ENCODE data around the gene UPK2.

UPK2 gene

DNA sequence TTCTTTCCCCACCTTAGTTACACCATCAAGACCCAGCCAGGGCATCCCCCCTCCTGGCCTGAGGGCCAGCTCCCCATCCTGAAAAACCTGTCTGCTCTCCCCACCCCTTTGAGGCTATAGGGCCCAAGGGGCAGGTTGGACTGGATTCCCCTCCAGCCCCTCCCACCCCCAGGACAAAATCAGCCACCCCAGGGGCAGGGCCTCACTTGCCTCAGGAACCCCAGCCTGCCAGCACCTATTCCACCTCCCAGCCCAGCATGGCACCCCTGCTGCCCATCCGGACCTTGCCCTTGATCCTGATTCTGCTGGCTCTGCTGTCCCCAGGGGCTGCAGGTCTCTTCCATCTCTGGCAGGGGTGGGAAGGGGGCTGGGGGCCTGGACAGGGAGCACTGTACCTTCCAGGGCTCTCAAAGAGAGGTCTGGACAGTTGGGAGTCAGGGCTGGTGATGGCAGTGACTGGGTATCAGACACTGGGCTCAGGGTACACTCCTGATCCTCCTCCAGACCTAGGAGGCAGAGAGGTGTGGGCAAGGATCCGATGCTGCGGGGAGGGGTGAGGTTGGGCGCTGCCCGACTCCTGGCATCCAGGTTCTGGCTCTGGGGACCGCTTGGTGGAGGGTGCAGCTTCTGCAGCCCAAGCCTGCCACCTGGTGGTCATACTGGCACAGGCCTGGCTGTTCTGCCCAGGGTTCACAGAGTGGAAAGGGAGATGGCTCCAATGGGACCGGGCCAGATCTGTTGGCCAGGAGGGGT is at the start of gene UPK2:
Gene UPK2 (plus strand): TSS at position 205 of the 753 bp plus-strand sequence. CDS start 53 bp downstream, at position 258.
- peak; percentile 46 for DNase-seq

DNA sequence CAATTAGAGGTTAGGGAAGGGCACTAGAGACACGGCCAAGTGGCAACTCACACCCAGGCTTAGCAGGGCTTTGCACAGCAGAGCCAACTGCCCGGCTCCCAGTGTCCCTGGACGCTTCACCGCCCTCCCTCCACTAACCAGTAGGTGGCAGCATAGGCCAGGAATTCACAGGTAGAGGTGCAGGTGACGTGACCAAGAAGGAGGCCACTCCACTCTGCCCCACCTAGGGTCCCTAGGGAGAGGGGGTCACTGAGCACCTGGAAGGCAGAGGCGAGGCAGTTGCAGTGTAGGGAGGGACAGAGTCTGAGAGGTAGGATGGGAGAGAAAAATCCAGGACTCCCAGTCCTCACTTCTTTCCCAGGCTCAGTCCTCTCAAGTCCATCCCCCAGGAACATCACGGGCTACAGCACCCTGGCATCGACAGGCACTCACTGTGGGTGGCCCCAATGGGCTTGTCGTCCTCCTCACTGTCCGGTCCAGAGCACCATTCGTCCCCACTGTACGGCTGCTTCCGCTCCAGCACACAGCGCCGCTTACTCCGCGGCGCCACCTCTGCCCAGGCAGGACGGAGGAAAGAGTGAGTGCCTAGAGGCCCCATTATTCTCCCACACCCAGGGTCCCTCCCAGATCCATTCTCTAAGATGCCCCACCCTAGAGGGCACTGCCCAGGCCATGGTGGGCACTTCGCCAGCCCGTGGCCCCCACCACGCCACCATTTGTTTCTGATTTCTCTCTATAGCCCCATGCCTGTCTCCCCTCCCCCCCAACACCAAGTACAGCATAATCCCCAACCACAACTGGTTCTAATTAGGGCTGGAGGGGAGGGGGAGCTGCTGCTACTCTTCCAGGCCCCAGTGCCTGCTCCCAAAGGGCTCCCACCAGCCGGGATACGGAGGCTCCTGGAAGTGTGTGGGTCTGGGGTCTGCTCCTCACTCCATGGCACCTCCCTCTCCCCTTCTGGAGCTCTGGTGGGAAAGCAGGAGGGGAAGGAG is 48.8 kb upstream of the UPK2 start:
- DNase-seq: no peak

GRCh38 chr11:118908264-118908663 is 47.8 kb upstream of the UPK2 start:
- no peak for DNase-seq

DNA sequence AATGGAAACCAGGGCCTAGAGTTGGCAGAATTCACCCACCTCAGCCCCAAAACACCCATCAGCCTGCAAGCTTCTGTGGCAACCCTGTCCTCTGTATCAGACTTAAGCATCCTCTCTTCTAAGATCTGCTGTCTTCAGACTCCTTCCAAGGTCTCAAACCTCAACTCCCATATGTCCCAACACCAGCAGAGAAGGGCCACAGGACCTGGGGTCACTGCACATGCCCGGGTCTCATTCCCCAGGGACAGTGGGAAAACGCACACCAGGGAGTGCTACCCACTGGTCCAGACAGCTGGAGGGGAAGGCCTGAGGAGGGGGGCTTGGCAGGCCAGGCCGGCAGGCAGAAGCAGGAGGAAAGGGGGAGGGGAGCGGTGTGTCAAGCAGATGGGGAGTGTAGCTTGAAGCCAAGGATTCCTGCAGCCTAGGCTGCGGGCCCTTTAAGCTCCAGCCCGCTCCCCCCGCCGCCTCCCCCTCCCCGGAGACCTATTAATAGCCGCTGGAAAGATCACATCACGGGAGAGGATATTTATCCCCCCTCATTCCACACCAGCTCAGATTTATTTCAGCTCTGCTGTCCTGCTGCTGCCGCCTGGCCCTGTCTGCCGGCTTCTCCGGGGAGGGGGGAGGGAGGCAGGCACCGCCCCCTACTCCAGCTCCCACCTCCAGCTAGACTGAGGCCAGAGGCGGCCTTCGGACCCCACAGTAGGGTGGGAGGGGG is 47.0 kb upstream of the UPK2 start:
- DNase-seq: peak; percentile 81

DNA sequence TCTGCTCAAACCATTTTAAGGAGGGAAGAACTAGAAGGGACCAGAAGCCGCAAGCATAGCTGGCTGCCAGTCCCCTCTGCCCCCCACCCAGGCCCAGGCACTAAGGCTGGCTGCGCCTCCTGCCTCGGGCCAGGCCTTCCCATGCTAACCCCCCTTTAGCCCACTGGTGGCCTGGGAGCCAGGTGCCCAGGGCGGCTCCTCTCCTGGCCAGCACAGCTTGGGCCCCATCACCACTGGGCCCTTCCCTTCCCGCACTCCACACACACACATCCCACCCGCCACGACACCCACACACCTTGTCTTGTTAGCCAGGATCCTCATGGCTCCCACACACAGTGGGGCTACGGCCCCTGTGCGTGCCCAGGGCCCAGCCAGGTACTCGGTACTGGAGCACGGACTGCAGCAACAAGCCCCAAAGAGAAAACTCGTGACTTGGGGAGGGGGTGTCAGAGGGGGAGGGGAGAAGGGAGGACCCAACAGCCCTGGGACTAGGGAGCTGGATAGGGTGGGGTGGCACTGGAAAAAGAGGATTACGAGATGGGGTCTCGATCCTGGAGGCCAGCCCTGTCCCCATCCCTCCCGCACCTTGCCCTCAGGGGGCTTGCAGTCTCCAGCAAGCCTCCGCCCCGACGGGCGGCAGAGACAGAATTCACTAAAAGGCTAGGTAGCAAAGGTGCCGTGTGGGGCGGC is 46.3 kb upstream of the UPK2 start:
- DNase-seq: no peak

GRCh38 chr11:118910309-118911112 is 45.6 kb upstream of the UPK2 start:
- DNase-seq: no peak

DNA sequence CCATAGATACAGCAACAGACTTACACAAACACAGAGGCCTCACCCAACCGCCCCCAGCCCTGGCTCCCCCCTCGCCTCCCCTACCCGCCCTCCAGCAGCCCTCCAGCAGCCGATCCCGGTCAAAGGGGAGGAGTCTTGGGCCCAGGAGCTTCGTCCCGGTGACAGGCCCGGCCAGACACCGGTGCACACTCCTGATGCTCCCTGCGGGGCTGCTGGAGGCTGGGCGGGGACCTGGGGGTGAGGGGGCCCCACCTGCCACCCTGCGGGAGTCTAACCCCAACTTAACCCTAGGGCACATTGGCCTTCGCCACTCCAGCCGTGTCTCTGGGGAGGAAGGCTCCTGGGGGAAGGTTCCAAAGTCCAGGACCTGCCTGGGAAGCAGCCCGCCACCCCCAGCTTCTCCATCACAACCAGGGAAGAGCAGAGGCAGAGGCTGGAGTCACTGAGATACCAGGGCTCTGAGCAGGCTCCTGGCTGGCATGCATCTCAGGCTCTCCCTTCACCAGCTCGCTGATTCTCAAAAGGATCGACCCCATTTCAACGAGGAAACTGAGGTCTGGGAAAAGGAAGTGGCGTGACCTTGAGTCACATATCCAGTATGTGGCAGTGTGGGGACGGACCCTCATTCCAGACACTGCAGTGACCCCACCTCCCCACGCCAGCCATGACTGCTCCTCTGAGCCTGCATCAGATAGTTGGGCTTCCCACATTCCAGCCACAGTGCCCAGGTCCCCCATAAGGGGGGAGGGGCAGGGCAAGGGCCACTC is 44.8 kb upstream of the UPK2 start:
- DNase-seq: no peak

- no peak for DNase-seq
Observed at GRCh38 chr11:118911880-118912741, 44.0 kb upstream of the UPK2 start.

DNA sequence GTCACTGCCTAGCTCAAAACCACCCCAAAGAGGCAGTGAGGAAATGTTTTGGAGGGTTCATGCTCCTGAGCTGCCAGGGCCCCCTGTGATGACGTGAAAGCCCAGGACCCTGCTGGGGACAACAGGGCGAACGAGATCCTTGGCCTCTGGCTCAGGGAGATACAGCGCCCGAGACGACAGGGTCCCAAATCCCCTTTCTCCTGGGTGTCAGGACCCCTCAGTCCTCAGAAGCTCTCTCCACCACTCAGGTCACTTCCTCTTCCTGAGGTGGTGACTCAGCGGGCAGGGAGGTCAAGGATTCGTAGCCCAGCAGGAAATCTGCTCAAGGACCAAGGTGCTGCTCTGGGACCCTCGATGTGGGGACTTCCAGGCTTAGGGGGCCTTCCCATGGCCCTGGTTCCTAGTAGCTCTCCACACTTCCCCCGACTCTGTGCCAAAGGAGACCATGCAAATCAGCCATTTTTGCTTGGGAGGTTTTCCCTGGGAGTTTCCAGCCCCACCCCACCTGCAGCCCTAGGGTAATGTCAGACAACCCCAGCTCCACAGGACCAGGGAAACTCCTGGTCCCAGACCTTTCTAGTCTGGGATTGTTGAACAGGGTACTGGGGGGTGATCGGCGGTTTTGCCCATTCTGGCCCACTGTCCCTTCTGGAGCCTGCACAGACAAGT is 43.2 kb upstream of the UPK2 start:
- DNase-seq: no peak

DNA sequence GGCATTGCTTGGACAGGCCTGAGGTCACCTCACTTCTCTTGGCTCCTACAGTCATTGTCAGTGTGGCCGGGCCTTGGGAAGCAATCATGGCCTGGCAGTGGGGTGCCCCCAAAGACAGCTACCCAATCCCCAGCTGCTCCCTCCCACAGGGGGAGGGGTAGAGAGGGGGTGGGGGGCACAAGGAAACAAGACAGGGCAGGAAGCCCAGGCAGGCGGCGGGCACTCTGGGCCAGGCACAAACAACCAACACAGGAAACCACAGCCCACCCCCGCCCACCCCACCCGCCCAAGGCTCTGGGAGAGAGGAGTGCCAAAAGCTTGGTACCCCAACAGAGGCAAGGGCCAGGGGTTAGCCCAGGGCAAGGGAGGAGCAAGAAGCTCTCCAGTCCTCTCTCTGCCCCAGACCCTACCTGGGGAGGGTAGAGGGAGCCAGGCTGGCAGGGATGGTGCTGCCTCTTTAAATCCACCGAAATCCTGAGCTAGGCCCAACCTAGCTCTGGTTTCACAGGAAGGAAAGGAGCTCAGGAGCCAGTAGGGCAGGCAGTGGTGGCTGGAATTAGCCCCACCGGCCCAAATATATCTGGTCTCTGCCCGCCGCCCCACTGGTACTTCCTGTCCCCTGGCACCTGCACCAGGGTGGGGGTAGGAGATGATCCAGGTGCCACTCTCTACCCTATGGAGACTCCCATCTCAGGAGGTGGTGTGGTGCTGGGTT is 42.5 kb upstream of the UPK2 start:
- no peak for DNase-seq

GRCh38 chr11:118914178-118914918 is 41.8 kb upstream of the UPK2 start:
- no peak for DNase-seq

- no peak for DNase-seq
Observed at GRCh38 chr11:118914987-118915386, 41.1 kb upstream of the UPK2 start.

DNA sequence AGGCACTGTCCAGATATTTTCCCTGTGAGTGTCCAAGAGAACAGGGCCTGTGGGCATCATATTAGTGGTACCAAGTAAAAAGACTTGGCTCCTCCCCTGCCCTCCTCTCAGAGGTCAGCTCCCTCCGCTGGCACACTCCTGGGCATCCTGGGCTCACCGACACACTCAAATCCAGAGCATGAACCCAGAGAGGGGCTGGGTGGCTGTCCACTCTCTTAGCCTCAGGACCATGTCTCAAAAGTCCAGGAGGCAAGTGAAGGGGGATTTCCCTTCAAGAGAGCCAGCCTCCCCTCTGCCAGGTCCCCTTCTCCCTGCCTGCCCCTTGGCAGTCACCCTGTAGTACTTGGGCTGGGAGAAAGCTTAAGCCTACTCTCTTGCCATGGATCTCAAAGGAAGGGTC is 40.7 kb upstream of the UPK2 start:
- DNase-seq: no peak

DNA sequence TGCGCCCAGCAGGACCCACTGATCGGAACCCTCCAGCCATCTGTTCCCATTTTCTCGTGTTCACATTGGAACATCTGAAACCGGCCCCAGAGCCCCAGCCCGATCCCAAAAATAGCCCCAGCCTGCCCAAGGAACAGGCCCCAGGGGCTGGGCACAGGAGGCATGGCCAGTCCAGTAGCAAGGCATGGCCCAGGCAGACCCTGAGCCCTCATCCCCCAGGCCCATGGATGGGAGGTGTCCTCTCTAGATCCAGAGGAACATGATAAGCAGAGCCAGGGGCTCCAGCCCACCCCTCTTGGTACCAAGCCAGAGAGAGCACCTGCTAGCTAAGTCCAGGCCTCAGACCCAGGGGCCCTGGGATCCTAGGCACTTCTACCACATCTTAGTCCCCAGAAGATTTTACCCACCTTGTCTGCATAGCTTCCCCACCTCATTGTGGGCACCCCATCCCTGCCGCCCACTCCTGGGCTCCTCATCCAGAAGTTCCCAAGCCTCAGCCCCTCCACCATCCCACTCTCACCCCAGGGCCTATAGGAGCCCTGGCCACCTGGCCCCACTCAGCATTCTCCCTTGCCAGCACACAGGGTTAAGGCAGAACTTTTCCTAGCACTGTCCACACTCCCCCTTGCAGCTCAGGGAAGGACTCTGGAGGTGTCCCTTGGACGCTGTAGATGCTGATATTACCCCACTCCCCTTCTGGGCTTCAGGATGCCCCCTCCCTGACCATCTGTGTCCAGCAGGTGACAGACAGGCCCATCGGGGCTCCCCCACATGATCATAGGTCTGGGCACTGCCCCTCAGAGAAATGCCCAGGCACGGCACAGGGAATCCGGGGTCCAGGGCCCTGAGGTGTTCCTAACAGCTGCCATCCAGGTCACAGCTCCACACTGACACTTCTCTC is 39.9 kb upstream of the UPK2 start:
- DNase-seq: no peak

GRCh38 chr11:118916842-118917388 is 39.2 kb upstream of the UPK2 start:
- DNase-seq: no peak

- no peak for DNase-seq
Observed at GRCh38 chr11:118917481-118918127, 38.5 kb upstream of the UPK2 start.

Measured in NCI-H1417 treated with DMSO at 0.1 percent for 48 hours (cell line).